ENCODE measurements around the gene TPST2. TPM values are rescaled to one million over a fixed set of nuclear protein-coding genes. Genes with fewer than 3 reads are reported as not detected.

The TPST2 gene
- total and polyA plus RNA-seq, 2 experiments from 2014 or later = 31.0 to 36.8 TPM

DNA sequence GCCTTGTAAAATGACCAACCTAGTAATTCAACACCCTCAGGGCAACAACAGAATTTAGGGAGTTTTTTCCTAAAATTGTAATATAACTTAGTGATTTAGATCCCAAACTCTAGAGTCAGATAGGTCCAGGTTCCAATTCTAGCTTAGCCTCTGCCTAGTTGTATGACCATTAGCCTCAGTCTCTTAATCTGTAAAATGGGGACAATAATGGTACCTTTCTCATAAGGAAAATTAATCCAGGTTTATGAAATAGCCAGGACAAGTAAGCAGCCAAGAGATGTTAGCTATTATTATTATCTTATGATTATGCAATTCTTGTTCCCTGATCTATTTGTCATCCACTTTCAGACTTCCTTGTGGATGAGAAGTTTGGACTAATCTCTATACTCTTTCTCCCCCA is 81.8 kb downstream of the TPST2 start:
- Histone ChIP-seq H4K20me1 (ENCODE audit: insufficient read depth, poor library complexity, severe bottlenecking) (no peaks in the 10 kb centered on the region), H2AFZ (no peak overlapping the region), H3K36me3 (replicated peaks; ENCODE audit: insufficient read depth, low read depth) (no peaks in the 10 kb centered on the region), H3K4me1 (ENCODE audit: insufficient read depth) (peaks cover 4% of the 10 kb centered on the region), H3K4me3 (no peak overlapping the region), H3K27ac (no peak overlapping the region), H3K79me2 (peaks cover 22% of the 10 kb centered on the region), H3K9me3 (ENCODE audit: low read depth) (no peaks in the 10 kb centered on the region), H3K4me2 (no peak overlapping the region), H3K27me3 (no peaks in the 10 kb centered on the region), H3K9me2 (replicated peaks; ENCODE audit: insufficient read depth) (no peaks in the 10 kb centered on the region)
- no peak for TF ChIP-seq EZH2phosphoT487 (IDR thresholded peaks at IDR 0.05; ENCODE audit: low read depth, severe bottlenecking, unreplicated experiment)
- TF ChIP-seq, protein P1, sequence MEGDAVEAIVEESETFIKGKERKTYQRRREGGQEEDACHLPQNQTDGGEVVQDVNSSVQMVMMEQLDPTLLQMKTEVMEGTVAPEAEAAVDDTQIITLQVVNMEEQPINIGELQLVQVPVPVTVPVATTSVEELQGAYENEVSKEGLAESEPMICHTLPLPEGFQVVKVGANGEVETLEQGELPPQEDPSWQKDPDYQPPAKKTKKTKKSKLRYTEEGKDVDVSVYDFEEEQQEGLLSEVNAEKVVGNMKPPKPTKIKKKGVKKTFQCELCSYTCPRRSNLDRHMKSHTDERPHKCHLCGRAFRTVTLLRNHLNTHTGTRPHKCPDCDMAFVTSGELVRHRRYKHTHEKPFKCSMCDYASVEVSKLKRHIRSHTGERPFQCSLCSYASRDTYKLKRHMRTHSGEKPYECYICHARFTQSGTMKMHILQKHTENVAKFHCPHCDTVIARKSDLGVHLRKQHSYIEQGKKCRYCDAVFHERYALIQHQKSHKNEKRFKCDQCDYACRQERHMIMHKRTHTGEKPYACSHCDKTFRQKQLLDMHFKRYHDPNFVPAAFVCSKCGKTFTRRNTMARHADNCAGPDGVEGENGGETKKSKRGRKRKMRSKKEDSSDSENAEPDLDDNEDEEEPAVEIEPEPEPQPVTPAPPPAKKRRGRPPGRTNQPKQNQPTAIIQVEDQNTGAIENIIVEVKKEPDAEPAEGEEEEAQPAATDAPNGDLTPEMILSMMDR (IDR thresholded peaks at IDR 0.05; ENCODE audit: poor library complexity) = no peak
- TF ChIP-seq EZH2 (IDR thresholded peaks at IDR 0.05; ENCODE audit: borderline replicate concordance) = no peak
- DNase-seq (ENCODE audit: low spot score) = no peak

DNA sequence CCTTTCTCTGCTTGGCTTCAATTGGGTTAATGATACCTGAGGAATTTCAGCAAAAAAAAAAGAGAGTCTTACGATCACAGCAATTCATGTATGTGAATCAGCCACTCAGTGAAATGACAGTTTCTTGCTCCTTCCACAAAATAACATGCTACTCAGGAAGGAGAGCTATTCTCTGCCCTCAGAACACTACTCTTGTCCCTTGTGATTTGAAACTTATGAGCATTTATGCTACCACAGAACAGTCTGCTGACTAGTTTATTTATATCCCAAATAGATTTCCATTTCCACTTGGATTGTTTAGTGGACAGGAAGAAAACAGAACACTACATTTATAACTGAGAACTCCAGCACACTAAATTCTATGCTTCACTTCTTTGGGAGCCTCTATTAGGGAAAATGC is 86.2 kb downstream of the TPST2 start:
- H3K27me3 ChIP-seq = no peaks in the 10 kb centered on the region
- H3K4me1 ChIP-seq (ENCODE audit: insufficient read depth) = no peaks in the 10 kb centered on the region
- H3K27ac ChIP-seq = no peak overlapping the region
- no peaks in the 10 kb centered on the region for H3K9me2 ChIP-seq (replicated peaks; ENCODE audit: insufficient read depth)
- H2AFZ ChIP-seq = no peak overlapping the region
- no peaks in the 10 kb centered on the region for H4K20me1 ChIP-seq (ENCODE audit: insufficient read depth, poor library complexity, severe bottlenecking)
- H3K4me3 ChIP-seq = no peak overlapping the region
- 70% methylated on average over 1 of the region's 1 CpG for WGBS (ENCODE audit: low lambda C conversion rate, missing lambda C conversion rate)
- H3K4me2 ChIP-seq = no peak overlapping the region
- TF ChIP-seq, protein P1 (IDR thresholded peaks at IDR 0.05; ENCODE audit: poor library complexity) = no peak
- TF ChIP-seq EZH2phosphoT487 (IDR thresholded peaks at IDR 0.05; ENCODE audit: low read depth, severe bottlenecking, unreplicated experiment) = no peak
- no peak for DNase-seq (ENCODE audit: low spot score)
- no peaks in the 10 kb centered on the region for H3K79me2 ChIP-seq
- H3K36me3 ChIP-seq (replicated peaks; ENCODE audit: insufficient read depth, low read depth) = no peaks in the 10 kb centered on the region
- H3K9me3 ChIP-seq (ENCODE audit: low read depth) = no peaks in the 10 kb centered on the region

DNA sequence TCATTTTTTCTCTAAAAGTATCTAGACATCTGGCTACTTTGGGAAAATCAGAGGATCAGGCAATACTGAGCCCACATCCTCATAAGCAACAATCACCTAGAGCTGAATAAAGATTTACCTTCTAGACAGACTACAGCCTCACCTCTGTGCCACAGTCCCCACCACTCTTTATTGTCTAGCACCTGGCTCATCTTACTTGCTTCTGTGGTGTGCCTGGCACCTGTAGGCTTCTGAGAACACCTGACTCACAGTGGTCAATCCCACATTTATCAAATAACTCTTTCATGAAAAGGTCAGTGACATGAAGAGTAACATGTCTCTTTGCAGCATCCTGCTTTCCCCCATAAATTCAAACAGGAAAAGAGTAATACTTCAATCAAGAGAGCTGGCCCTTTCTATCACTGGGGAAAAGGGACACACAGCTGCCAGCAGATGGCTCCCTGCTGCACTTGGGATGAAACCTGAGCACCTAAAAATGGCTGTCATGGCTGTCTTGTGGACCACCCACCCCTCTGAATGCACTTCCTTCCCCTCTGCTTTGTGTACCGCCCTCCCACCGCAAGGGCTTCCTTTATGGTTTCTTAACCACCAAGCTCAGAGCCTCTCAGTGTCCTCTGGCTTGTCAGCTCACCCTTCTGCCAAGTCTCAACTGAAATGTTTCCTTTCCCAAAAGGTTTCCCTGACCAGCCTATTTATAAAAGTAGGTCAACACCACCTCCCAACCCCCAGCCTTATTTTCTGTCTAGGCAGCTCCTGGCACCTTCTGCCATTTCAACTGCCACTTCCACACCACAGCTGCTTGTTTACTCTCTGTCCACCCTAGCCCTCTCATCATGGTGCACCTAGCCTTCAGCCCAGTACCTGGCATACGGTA is 87.0 kb downstream of the TPST2 start:
- Histone ChIP-seq H4K20me1 (ENCODE audit: insufficient read depth, poor library complexity, severe bottlenecking) (no peaks in the 10 kb centered on the region), H3K9me2 (replicated peaks; ENCODE audit: insufficient read depth) (no peaks in the 10 kb centered on the region), H2AFZ (no peak overlapping the region), H3K4me3 (no peak overlapping the region), H3K9me3 (ENCODE audit: low read depth) (no peaks in the 10 kb centered on the region), H3K4me2 (no peak overlapping the region), H3K27ac (no peak overlapping the region), H3K36me3 (replicated peaks; ENCODE audit: insufficient read depth, low read depth) (no peaks in the 10 kb centered on the region), H3K4me1 (ENCODE audit: insufficient read depth) (no peaks in the 10 kb centered on the region), H3K79me2 (no peaks in the 10 kb centered on the region), H3K27me3 (no peaks in the 10 kb centered on the region)
- peak; percentile 48 for DNase-seq (ENCODE audit: low spot score)
- no peak for TF ChIP-seq EZH2 (IDR thresholded peaks at IDR 0.05; ENCODE audit: borderline replicate concordance)
- TF ChIP-seq, protein P1 (IDR thresholded peaks at IDR 0.05; ENCODE audit: poor library complexity) = peak; percentile 59
- 71% methylated on average over 3 of the region's 3 CpGs for WGBS (ENCODE audit: low lambda C conversion rate, missing lambda C conversion rate)

Measured in hepatocyte (in vitro differentiated cells).